ENCODE data around the gene HSPA1L. TPM values are rescaled to one million over a fixed set of nuclear protein-coding genes. Genes with fewer than 3 reads are reported as not detected.
A peak's percentile ranks its signal among the peaks of the same experiment; 100 is the strongest.
"Not testable (repeated sequence)": the region's sequence is repeated elsewhere in the genome, so short reads cannot be mapped to it uniquely, and the experiment has no call there.

The HSPA1L gene
- total RNA-seq, 1 donor from 2014 or later = 0.98 TPM

- Histone ChIP-seq H3K36me3 (no peaks in the 10 kb centered on the region), H3K4me3 (peak overlapping the region; percentile 50 to 54), H3K4me1 (peaks cover 83% of the 10 kb centered on the region), H3K9me3 (no peaks in the 10 kb centered on the region), H3K27ac (peak overlapping the region; percentile 100), H3K27me3 (no peaks in the 10 kb centered on the region)
- no peak for DNase-seq (ENCODE audit: extremely low spot score in 2 of 2)
- intact Hi-C loops (cut with DNase I) = no loop called here
- TF ChIP-seq POLR2AphosphoS5 (IDR thresholded peaks at IDR 0.05; ENCODE audit: insufficient read depth in 1 of 2, low read depth in 1 of 2) (peak in 1 of 2 donors; percentile 86), POLR2A (IDR thresholded peaks at IDR 0.05) (peak in 1 of 2 donors; percentile 50), CTCF (IDR thresholded peaks at IDR 0.05) (no peak)
These were observed 6.4 kb upstream of the HSPA1L start for GRCh38 chr6:31821301-31822035.

DNA sequence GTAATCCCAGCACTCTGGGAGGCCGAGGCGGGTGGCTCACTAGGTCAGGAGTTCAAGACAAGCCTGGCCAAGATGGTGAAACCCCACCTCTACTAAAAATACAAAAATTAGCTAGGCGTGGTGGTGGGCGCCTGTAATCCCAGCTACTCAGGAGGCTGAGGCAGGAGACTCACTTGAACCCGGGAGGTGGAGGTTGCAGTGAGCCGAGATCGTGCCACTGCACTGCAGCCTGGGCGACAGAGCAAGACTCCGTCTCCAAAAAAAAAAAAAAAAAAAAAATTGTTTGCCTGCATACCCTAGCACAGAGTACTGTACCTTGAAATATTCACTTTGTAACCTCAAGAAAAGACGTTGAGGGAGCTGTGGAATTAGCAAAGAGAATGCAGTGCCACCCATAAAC, 5.3 kb upstream of the HSPA1L start:
- H3K4me1 ChIP-seq = peaks cover 72% of the 10 kb centered on the region
- intact Hi-C loops (cut with DNase I) = not testable (repeated sequence)

GRCh38 chr6:31819871-31820299, 4.8 kb upstream of the HSPA1L start:
- H3K4me1 ChIP-seq = peaks cover 67% of the 10 kb centered on the region
- intact Hi-C loops (cut with DNase I) = no loop called here
- DNase-seq (ENCODE audit: extremely low spot score in 2 of 2) = no peak
- H3K36me3 ChIP-seq = no peaks in the 10 kb centered on the region
- H3K27me3 ChIP-seq = no peaks in the 10 kb centered on the region
- H3K4me3 ChIP-seq = peak overlapping the region in 1 of 2 donors; percentile 3
- TF ChIP-seq POLR2A (IDR thresholded peaks at IDR 0.05) = no peak
- no peak for TF ChIP-seq POLR2AphosphoS5 (IDR thresholded peaks at IDR 0.05; ENCODE audit: insufficient read depth in 1 of 2, low read depth in 1 of 2)
- TF ChIP-seq CTCF (IDR thresholded peaks at IDR 0.05) = no peak
- peak overlapping the region; percentile 100 for H3K27ac ChIP-seq
- no peaks in the 10 kb centered on the region for H3K9me3 ChIP-seq

More for the DNA sequence above, 5.3 kb upstream of the HSPA1L start:
- not testable (repeated sequence) for H3K27me3 ChIP-seq; DNase-seq (ENCODE audit: extremely low spot score in 2 of 2); H3K36me3 ChIP-seq; H3K9me3 ChIP-seq; H3K4me3 ChIP-seq
- H3K27ac ChIP-seq = peak overlapping the region; percentile 100

- H3K27me3 ChIP-seq; H3K9me3 ChIP-seq; DNase-seq (ENCODE audit: extremely low spot score in 2 of 2); intact Hi-C loops (cut with DNase I); H3K36me3 ChIP-seq: not testable (repeated sequence)
- H3K4me1 ChIP-seq = peaks cover 60% of the 10 kb centered on the region
- H3K27ac ChIP-seq = peak overlapping the region; percentile 100
- H3K4me3 ChIP-seq = peak overlapping the region; percentile 12 to 46
- TF ChIP-seq POLR2AphosphoS5 (IDR thresholded peaks at IDR 0.05; ENCODE audit: insufficient read depth in 1 of 2, low read depth in 1 of 2) = peak; percentile 8 to 31
These were observed 2.9 kb upstream of the HSPA1L start for GRCh38 chr6:31817929-31818511.

DNA sequence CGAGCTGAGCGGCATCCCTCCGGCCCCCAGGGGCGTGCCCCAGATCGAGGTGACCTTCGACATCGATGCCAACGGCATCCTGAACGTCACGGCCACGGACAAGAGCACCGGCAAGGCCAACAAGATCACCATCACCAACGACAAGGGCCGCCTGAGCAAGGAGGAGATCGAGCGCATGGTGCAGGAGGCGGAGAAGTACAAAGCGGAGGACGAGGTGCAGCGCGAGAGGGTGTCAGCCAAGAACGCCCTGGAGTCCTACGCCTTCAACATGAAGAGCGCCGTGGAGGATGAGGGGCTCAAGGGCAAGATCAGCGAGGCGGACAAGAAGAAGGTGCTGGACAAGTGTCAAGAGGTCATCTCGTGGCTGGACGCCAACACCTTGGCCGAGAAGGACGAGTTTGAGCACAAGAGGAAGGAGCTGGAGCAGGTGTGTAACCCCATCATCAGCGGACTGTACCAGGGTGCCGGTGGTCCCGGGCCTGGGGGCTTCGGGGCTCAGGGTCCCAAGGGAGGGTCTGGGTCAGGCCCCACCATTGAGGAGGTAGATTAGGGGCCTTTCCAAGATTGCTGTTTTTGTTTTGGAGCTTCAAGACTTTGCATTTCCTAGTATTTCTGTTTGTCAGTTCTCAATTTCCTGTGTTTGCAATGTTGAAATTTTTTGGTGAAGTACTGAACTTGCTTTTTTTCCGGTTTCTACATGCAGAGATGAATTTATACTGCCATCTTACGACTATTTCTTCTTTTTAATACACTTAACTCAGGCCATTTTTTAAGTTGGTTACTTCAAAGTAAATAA, 2.2 kb upstream of the HSPA1L start:
- H3K4me1 ChIP-seq = peaks cover 58% of the 10 kb centered on the region
- H3K27me3 ChIP-seq; intact Hi-C loops (cut with DNase I): not testable (repeated sequence)

GRCh38 chr6:31814677-31815024, 432 bp downstream of the HSPA1L start:
- Histone ChIP-seq H3K4me3 (peak overlapping the region; percentile 59 to 73), H3K27me3 (no peaks in the 10 kb centered on the region), H3K9me3 (no peaks in the 10 kb centered on the region), H3K36me3 (no peaks in the 10 kb centered on the region), H3K4me1 (peaks cover 37% of the 10 kb centered on the region), H3K27ac (peak overlapping the region; percentile 100)
- peak in 1 of 2 donors; percentile 95 for TF ChIP-seq POLR2AphosphoS5 (IDR thresholded peaks at IDR 0.05; ENCODE audit: insufficient read depth in 1 of 2, low read depth in 1 of 2)
- TF ChIP-seq CTCF (IDR thresholded peaks at IDR 0.05) = no peak
- TF ChIP-seq POLR2A (IDR thresholded peaks at IDR 0.05) = peak in 1 of 2 donors; percentile 79
- DNase-seq (ENCODE audit: extremely low spot score in 2 of 2) = peak in 1 of 2 donors; percentile 99
- intact Hi-C loops (cut with DNase I) = loop anchor here (5.0 kb wide), 1 partner anchor 77 kb away; the partner anchor contains the start of gene CLIC1

More for the DNA sequence above, 2.2 kb upstream of the HSPA1L start:
- peak; percentile 72 to 94 for TF ChIP-seq POLR2AphosphoS5 (IDR thresholded peaks at IDR 0.05; ENCODE audit: insufficient read depth in 1 of 2, low read depth in 1 of 2)
- H3K36me3 ChIP-seq; H3K9me3 ChIP-seq; DNase-seq (ENCODE audit: extremely low spot score in 2 of 2): not testable (repeated sequence)
- peak overlapping the region; percentile 12 to 46 for H3K4me3 ChIP-seq
- peak overlapping the region; percentile 100 for H3K27ac ChIP-seq
